GM19025 (cell line): ENCODE results near the gene CEP152.

ENCODE experiments used
- ATAC-seq: cut with Tn5 transposase; IDR thresholded peaks from one replicate; pipeline ENCODE4 v1.9.1; 2021; ENCODE audit warnings: mild to moderate bottlenecking, low read depth, moderate library complexity; ENCODE audit not compliant: unreplicated experiment

CEP152 gene

GRCh38 chr15:48777645-48778330 is 33.1 kb downstream of the CEP152 start:
- no peak for ATAC-seq

GRCh38 chr15:48775546-48775945 is 35.3 kb downstream of the CEP152 start:
- no peak for ATAC-seq

- no peak for ATAC-seq
Observed at GRCh38 chr15:48774484-48774883, 36.4 kb downstream of the CEP152 start.

GRCh38 chr15:48766196-48766595 is 44.7 kb downstream of the CEP152 start:
- no peak for ATAC-seq

GRCh38 chr15:48765022-48765421 is 45.8 kb downstream of the CEP152 start:
- ATAC-seq: no peak

- ATAC-seq: no peak
Observed at GRCh38 chr15:48761393-48762158, 49.3 kb downstream of the CEP152 start.

- ATAC-seq: no peak
Observed at GRCh38 chr15:48759921-48760320, 50.9 kb downstream of the CEP152 start.

GRCh38 chr15:48757661-48758060 is 53.2 kb downstream of the CEP152 start:
- no peak for ATAC-seq

- ATAC-seq: no peak
Observed at GRCh38 chr15:48754011-48754410, 56.9 kb downstream of the CEP152 start.

- ATAC-seq: no peak
Observed at GRCh38 chr15:48751595-48751994, 59.3 kb downstream of the CEP152 start.

- ATAC-seq: no peak
Observed at GRCh38 chr15:48748535-48748934, 62.3 kb downstream of the CEP152 start.

- no peak for ATAC-seq
Observed at GRCh38 chr15:48733615-48734014, 77.3 kb downstream of the CEP152 start.

- ATAC-seq: peak; percentile 86
Observed at GRCh38 chr15:48730506-48730905, 80.4 kb downstream of the CEP152 start.

GRCh38 chr15:48723969-48724368 is 86.9 kb downstream of the CEP152 start:
- ATAC-seq: no peak

- no peak for ATAC-seq
Observed at GRCh38 chr15:48722764-48723661, 87.9 kb downstream of the CEP152 start.

GRCh38 chr15:48721061-48721810 is 89.6 kb downstream of the CEP152 start:
- ATAC-seq: no peak

- ATAC-seq: no peak
Observed at GRCh38 chr15:48720646-48721045, 90.2 kb downstream of the CEP152 start.

GRCh38 chr15:48719668-48720067 is 91.2 kb downstream of the CEP152 start:
- ATAC-seq: no peak

- ATAC-seq: no peak
Observed at GRCh38 chr15:48718646-48719045, 92.2 kb downstream of the CEP152 start.

GRCh38 chr15:48717458-48717857 is 93.4 kb downstream of the CEP152 start:
- ATAC-seq: no peak
